Measurements from ENCODE around the gene IGFBP5.

The IGFBP5 gene

GRCh38 chr2:216661051-216661450 lies 34.3 kb downstream of the IGFBP5 start:
- TF ChIP-seq CTCF (IDR thresholded peaks at IDR 0.05; ENCODE audit: control insufficient read depth, insufficient read depth, low read depth, low read length, missing control alignments) = no peak
- no peak overlapping the region for H3K4me3 ChIP-seq (ENCODE audit: control insufficient read depth, low read depth, low read length)
- DNase-seq (ENCODE audit: low read depth) = no peak

- TF ChIP-seq CTCF (IDR thresholded peaks at IDR 0.05; ENCODE audit: control insufficient read depth, insufficient read depth, low read depth, low read length, missing control alignments) = no peak
- H3K4me3 ChIP-seq (ENCODE audit: control insufficient read depth, low read depth, low read length) = no peak overlapping the region
- no peak for DNase-seq (ENCODE audit: low read depth)
Observed at GRCh38 chr2:216660496-216660895, 34.9 kb downstream of the IGFBP5 start.

GRCh38 chr2:216659276-216659675 lies 36.1 kb downstream of the IGFBP5 start:
- no peak for TF ChIP-seq CTCF (IDR thresholded peaks at IDR 0.05; ENCODE audit: control insufficient read depth, insufficient read depth, low read depth, low read length, missing control alignments)
- no peak overlapping the region for H3K4me3 ChIP-seq (ENCODE audit: control insufficient read depth, low read depth, low read length)
- DNase-seq (ENCODE audit: low read depth) = no peak

GRCh38 chr2:216658757-216659156 lies 36.6 kb downstream of the IGFBP5 start:
- DNase-seq (ENCODE audit: low read depth) = no peak
- H3K4me3 ChIP-seq (ENCODE audit: control insufficient read depth, low read depth, low read length) = no peak overlapping the region
- TF ChIP-seq CTCF (IDR thresholded peaks at IDR 0.05; ENCODE audit: control insufficient read depth, insufficient read depth, low read depth, low read length, missing control alignments) = no peak

- no peak for TF ChIP-seq CTCF (IDR thresholded peaks at IDR 0.05; ENCODE audit: control insufficient read depth, insufficient read depth, low read depth, low read length, missing control alignments)
- no peak for DNase-seq (ENCODE audit: low read depth)
- no peak overlapping the region for H3K4me3 ChIP-seq (ENCODE audit: control insufficient read depth, low read depth, low read length)
Observed at GRCh38 chr2:216657980-216658379, 37.4 kb downstream of the IGFBP5 start.

GRCh38 chr2:216657086-216657855 lies 38.1 kb downstream of the IGFBP5 start:
- no peak for DNase-seq (ENCODE audit: low read depth)
- no peak for TF ChIP-seq CTCF (IDR thresholded peaks at IDR 0.05; ENCODE audit: control insufficient read depth, insufficient read depth, low read depth, low read length, missing control alignments)
- H3K4me3 ChIP-seq (ENCODE audit: control insufficient read depth, low read depth, low read length) = no peak overlapping the region
